Measurements from ENCODE around the gene OR52E2.

GRCh38 chr11:5040876-5041275 is 18.6 kb downstream of the OR52E2 start:
- TF ChIP-seq BHLHE40 (IDR thresholded peaks at IDR 0.05; ENCODE audit: low read depth, low read length) (no peak), NPAS2 (CRISPR knock-in tag; IDR thresholded peaks at IDR 0.05; ENCODE audit: borderline replicate concordance) (no peak), JUN (IDR thresholded peaks at IDR 0.05) (no peak), POLR2A (IDR thresholded peaks at IDR 0.05; ENCODE audit: low read length) (no peak), CHD2 (IDR thresholded peaks at IDR 0.05; ENCODE audit: low read length, partially characterized antibody) (no peak), SMC3 (IDR thresholded peaks at IDR 0.05) (no peak), NR3C1 (IDR thresholded peaks at IDR 0.05) (no peak)
- TF ChIP-seq, protein P1, sequence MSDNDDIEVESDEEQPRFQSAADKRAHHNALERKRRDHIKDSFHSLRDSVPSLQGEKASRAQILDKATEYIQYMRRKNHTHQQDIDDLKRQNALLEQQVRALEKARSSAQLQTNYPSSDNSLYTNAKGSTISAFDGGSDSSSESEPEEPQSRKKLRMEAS (IDR thresholded peaks at IDR 0.05), result no peak
- TF ChIP-seq, protein P2, sequence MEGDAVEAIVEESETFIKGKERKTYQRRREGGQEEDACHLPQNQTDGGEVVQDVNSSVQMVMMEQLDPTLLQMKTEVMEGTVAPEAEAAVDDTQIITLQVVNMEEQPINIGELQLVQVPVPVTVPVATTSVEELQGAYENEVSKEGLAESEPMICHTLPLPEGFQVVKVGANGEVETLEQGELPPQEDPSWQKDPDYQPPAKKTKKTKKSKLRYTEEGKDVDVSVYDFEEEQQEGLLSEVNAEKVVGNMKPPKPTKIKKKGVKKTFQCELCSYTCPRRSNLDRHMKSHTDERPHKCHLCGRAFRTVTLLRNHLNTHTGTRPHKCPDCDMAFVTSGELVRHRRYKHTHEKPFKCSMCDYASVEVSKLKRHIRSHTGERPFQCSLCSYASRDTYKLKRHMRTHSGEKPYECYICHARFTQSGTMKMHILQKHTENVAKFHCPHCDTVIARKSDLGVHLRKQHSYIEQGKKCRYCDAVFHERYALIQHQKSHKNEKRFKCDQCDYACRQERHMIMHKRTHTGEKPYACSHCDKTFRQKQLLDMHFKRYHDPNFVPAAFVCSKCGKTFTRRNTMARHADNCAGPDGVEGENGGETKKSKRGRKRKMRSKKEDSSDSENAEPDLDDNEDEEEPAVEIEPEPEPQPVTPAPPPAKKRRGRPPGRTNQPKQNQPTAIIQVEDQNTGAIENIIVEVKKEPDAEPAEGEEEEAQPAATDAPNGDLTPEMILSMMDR (IDR thresholded peaks at IDR 0.05), result no peak
